Stimulated activated CD8-positive, alpha-beta memory T cell treated with anti-CD3 and anti-CD28 coated beads, Interleukin-15, amount 100 ng/mL, for 1 hour (primary cell): Measurements from ENCODE around the gene LAMA5.

ENCODE experiments used
- DNase-seq: peaks from one replicate; pipeline ENCODE4 v3.0.0-alpha.2; 2020; ENCODE audit warnings: low read depth

The LAMA5 gene

DNA sequence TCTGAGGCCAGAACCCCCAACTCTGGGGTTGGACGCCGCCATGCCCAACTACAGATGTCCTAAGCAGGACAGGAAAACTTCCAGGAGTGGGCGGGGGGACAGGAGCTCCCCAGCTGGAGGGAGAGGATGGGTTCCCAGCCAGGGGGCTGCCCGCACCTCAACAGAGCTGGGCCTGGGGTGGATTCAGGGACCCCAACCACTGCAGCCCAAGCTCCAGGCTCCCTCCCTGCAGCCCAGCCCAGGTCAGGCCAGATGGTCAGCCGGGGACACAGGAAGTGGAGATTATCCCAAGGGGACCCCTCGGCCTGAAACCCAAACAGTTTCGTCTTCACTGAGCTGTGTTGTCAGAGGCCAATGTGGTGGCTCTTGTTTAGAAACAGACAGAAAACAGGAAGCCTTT lies 9.4 kb downstream of the LAMA5 start:
- DNase-seq, result no peak

DNA sequence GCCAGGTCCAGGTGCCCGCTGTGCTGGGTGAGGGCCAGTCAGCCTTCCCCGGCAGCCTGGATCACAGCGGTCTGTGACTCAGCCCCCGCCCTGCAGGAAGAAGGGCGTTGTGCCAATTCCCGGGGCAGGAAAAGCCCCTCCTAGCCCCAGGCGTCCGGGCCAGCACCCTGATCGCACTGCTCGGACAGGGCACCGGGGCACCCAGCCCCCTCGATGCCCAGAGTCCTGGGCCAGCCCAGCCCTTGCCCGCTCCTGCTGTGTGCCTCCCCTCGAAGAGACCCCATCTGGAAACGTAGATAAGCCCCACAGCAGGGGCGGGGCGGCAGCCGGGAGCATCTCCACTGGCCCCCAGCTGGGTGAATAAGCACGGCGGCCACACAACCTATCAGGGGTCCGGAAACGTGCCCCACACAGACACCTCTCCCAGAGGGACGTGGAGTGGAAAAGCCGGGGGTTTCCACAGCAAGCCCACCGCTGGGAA lies 9.9 kb downstream of the LAMA5 start:
- no peak for DNase-seq

DNA sequence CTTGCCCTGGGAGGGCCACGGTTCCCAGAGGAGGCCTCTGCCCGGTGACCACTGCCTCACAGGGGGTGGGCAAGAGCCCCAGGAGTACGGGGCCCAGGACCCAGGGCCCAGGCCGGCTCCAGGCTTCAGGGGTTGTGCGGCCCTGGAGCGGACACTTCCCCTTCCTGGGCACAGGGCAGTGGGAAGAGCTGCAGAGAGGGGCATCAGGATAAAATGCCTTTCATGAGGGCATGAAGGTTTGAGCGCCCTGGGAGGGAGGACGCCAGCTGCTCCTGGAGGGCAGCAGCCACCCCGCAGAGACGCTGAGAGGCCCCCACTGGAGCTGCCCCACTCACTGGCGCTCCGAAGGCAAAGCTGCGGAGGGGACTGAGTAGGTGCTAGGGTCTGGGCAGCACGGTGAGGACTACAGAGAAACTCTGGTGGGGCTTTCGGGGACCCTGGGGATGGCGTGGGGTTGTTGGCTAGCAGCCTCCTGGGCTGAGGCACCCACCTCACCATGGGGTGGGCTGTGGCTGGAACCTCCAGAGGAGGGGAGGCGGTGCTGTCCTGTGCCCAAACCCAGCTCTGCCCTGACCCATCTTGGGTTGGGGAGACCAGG lies 10.4 kb downstream of the LAMA5 start:
- DNase-seq, result no peak

DNA sequence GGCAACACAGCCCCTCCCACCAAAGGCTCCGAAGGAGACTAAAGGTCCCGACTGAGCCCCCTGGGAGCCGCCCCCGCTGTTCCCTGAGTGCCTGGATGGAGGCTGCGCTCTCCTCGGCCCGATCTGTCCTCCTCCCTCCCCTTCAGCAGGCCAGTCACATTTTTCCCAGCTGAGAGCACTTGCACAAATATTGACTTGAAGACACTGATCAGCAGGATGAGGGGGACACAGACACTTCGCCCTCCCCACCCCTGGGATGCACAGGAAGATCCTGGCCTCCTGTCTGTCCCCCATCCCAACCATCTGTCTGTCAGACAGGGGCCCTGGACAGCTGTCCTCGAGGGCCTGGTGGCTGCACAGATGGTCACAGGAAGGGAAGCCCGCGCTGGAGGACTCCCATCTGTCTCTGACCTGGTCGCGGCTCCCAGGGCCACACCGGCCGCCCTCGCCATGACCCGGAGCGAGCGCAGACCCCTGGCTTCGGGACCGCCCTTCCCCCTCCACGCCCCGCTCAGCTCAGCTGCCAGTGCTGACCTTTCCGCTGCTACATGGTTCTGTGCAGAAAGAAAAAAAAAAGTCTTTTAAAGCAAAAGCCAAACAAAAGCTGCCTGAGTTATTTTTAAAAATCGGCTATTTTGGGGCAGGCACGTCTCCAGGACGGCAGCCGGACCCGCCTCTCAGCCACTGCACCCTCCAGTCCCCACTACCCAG lies 11.1 kb downstream of the LAMA5 start:
- DNase-seq, result no peak

DNA sequence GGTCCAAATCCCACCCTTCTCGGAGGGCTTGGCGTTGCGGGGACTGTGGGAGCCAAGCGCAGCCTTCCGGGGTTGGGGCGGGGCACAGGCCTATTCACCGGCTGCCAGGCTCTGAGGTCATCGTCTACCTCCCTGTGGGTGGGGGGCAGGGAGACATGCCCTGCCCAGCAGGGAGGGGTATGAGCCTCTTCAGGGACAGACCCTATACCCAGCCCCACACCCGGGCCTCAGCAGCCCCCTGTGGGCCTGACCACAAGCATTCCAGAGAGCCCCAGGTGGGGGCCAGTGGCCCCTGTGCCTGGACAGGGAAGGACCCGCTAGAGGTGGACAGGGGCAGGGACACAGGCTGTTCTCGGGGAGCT lies 11.6 kb downstream of the LAMA5 start:
- DNase-seq, result no peak

DNA sequence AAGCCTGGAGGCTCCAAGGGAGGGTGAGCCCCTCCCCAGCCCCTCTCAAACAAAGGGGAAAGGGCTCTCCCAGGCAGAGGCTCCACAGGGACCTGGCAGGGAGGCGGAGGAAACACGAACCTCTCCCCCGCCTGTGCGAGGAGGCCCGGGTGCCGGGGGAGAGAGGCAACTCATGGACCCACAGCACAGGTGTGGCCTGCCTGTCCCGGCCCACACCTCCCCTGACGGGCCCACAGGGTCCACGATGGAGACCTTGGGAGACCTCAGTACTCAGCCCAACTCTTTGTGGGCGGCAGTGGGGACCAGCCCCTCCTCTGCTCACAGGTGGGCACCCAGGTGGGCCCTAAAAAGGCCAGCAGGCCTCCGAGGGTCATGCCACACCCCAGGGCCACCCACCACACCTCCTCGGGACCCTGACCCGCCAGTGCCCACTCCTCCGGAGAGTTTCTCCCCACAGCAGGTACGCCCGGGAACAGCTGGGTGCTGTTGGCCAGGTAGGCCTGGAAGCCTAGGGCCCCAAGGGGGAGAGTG lies 12.2 kb downstream of the LAMA5 start:
- DNase-seq, result no peak

DNA sequence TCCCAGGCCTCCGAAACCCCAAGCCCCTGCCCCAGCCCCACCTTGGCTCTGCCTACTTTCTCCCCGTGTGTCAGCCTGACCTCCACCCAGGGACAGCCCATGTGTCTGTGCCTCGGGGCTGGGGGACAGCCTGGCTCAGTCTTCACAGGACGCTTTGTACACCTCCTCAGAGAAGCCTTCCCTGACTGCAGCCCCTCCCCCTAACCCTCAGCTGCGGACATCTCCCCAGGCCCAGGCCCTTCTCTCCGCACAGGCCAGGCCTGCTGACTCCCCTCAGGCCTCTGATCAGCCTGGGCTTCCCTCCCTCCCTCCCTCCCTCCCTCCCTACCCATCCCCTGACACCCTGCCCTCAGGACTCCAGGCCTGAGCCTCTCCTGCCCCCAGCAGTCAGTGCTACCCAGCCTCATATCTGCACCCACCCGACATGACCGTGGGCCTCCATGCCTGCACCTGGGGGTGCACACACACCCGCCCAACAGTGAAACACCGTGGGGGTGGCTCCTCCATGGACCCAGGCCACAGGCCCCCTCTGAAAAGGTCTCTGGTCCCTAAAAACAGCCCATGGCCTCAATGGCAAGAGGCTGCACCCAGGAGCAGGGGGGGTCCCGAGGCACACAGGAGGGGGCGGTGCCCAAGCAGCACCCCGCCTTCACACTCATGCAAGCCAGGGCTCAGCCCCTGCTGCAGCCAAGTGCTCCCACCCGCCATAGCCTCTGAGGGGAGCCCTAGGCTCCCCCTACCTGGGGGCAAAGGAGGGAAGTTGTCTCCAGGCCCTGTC lies 12.9 kb downstream of the LAMA5 start:
- DNase-seq, result no peak

DNA sequence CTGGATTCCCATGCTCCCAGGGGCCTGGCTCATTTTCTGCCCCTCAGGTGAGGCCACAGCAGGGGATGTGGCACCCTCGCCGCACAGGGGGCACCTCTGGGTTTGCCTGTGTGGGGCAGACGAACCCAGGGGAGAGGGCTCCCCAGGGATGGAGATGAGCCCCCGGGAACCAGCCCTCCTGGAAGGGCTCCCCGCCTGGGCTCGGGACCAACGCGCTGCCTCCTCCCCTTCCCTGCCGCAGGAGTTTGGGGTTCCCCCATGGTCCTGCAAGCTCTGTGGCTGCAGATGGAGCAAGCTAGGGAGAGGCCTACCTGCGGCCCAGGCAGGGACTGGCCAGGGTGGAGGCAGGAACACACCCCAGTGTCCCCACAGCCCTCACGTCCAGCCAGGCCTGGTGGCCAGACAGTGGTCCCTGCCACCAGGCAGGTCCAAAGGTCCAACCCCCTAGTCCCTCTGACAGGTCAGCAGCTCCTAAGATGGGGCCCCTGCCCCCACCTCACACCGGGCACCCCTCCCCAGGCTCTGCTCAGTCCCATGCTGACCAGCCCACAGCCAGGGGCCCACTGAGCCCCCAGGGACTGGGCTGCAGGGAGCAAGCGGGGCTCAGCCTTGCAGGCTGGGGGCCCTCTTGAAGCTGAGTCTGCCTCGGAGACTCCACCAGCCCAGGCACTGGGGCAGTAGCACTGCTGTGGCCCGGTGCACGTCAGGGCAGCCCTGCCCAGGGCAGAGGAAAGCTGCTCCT lies 13.7 kb downstream of the LAMA5 start:
- no peak for DNase-seq

DNA sequence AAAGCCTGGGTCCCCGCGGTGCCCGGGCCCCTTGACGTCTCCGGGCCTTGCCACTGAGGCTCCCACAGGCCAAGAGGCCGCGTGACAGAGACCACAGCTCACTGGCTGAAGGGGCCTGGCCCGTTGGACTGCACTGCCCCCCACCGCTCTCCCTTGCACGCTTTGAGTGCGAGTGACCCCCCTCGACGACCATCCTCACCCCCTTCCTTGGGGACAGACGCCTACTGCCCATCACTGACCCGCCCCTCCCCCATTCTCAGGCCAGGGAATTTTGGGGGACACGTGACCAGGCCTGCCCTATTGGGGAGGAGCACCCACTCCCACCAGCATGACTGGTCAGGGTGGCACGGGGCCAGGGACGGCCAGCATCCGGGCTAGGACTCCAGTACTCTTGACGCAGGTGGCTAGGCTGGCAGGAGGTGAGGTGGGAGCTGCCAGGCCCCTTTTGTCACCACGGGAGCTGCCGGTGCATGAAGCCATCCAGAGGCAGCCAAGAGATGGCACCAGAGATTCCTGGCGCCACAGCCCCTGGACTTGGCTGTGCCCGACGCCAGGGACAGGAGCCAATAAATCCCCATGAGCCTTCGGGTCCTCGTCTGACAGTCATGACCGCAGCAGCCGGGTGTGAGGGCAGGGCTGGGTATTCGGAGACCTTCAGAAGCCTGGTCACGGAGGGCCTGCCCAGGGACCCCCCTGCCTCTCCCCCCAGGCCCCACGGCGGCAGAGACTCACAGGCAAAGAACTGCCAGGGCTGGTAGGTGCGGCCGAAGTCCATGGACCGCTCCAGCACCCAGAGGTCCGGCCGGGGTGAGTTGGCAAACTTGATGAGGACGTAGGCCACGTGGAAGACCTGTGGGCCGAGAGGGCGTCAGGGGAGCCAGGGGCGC lies 14.5 kb downstream of the LAMA5 start:
- no peak for DNase-seq

DNA sequence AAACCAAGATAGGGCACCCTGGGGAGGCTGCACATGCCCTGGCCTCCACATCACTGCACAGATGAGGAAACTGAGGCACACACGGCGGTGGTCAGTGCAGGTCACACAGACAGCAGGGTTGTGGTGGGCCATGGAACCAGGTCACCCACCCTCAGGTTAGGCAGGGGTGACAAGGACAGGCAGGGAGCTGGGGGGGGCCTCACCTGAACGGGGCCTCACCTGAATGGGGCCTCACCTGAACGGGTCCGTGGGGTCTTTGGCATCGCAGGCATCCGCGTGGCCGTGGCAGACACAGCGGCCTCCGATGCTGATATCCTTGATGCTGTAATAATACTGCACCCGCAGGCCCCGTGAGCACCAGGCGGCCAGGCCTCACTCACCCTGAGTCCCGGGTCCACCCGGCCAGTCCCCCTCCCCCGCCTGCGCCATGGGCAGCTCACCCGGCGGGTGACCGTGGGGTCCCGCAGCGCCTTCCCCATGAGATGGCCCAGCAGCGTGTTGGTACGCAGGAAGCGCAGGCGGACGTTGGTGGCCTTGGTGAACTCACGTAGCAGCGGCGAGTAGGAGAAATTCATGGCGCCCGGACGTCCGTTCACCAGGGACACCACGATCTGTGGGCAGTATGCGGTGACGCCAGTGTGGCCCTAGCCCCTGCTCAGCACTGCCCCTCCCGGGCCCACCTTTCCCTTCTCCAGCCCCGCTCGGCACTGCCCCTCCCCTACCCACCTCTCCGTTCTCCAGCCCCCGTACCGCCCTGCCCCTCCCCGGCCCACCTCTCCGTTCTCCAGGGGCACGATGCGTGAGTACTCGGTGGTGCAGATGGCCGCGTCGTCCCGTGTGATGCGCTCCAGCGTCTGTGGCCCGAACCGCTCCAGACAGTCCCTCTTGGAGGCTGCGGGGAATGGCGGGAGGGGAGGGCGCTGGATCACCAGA lies 15.4 kb downstream of the LAMA5 start:
- DNase-seq, result no peak

DNA sequence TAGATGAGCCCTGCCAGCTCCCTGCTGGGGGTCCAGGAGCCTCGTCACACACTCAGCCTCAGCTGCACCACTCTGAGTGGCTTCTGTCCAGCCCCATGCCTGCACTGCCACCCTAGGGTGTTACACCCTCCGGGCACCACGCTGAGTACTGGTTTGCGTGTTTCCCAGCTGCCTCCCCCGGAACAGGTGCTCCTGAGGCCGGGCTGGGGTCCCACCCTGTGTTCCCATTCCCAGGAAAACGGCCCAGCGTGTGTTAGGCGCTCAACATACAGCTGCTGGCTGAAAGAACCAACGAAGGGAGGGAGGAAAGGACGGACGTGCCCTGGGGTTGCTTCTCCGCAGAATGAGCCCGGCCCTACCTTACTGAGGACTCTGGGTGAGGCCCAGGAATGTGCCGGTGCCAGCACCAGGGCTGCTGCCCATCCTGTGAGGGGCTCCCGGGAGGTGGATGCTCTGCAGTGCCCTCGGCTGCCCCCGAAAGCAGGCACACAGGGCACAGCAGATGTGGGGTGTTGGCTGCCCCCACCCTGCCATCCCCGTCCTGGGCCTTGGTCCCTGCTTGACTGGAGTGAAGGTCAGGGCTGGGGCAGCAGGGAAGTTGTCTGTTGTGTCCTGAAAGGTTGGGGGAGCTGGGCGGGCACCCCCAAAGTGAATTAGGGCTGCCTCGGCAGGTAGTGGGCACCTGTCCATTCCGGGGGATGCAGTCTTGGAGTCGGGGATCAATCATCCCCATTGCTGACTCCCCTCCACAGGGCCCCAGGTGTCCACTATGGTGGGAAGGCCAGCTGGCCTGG lies 16.3 kb downstream of the LAMA5 start:
- DNase-seq, result no peak

DNA sequence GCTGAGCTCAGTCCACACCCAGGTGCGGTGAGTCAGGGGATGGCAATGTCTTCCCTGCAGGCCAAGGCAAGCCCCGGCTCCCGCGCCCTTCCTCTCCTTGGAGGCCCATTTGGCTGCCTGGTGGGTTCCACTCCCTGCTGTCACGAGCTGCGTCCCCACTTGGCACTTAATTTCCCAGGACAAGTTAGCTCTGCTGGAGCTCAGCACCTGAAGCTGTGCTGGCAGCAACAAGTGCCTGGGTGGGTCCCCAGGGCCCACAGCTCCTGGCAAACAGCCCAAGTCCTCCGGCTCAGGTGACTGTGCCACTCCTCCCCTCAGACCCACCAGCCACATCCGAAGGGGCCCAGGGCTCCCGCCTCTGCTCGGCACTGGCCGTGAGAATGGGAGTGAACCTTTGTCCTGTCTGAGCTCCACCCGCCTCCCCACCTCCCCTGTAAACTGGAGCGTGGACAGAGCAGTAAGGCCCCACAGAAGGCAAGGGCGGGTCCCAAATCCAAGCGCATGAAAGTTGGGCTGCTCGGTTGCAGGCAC lies 16.9 kb downstream of the LAMA5 start:
- DNase-seq, result no peak

DNA sequence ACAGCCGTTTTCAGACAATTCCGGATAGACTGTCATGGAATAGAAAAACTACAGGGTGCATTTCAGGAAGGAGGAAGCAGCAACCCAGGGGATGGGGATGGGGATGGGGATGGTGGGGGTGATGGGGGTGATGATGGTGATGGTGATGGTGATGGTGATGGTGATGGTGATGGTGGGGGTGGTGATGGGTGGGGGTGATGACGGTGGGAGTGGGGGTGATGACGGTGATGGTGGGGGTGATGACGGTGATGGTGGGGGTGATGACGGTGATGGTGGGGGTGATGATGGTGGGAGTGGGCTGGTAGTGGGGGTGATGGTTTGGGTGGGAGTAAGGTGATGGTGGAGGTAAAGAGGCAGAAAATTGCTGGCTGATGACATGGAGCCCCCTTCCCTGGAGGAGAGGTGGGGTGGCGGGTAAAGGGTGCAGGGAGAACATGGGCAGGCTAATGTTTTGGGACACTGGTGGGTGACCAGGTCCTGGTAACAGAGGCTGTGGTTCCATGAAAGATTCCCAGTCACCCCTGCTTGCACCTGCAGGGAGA lies 17.5 kb downstream of the LAMA5 start:
- DNase-seq, result no peak

DNA sequence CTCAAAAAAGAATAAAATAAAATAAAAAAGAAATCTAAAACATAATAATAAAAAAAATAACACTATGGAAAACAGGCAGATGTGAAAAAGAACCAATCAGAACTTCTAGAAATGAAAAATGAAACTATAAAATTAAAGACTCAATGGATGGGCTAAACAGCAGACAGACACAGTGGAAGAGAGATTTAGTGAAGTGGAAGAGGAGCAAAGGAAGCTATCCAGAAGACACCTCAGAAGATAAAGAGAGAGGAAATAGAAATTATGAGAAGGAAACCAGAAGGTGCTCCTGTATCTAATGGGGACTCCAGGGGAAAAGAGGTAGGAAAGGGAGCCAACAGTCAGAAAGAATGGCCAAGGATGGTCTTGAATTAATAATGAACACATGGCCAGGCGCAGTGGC lies 18.5 kb downstream of the LAMA5 start:
- DNase-seq, result no peak

DNA sequence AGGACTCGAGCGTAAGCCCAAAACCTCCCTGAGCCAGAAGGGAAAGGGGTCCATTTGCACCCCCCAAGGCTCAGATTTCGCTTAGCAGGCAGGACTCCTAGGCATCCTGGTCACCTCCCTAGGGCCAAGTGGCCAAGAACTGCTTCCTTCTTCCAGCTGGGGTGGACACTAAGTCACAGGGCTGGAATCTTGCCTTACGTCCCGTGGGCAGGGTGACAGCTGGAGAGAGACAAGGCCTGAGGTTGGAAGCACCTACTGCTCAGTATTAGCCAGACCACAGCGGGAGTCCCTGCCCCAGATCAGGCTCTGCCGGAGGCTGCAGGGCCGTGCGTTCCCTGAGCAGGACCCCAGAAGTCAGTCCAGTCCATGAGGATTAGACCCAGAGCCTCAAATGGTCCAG lies 19.7 kb downstream of the LAMA5 start:
- no peak for DNase-seq

DNA sequence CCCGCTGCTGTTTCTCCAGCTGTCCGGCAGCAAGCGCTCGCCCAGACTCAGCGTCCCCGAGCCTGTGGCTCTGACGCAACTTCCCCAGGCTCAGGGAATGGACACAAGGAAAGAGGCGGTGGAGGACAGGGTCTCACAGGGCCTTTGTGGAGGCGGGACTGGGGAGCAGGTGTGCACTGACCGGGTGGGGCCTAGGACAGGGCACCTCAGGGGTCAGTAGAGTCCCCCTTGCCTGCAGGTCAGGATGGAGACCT lies 20.0 kb downstream of the LAMA5 start:
- DNase-seq, result no peak

DNA sequence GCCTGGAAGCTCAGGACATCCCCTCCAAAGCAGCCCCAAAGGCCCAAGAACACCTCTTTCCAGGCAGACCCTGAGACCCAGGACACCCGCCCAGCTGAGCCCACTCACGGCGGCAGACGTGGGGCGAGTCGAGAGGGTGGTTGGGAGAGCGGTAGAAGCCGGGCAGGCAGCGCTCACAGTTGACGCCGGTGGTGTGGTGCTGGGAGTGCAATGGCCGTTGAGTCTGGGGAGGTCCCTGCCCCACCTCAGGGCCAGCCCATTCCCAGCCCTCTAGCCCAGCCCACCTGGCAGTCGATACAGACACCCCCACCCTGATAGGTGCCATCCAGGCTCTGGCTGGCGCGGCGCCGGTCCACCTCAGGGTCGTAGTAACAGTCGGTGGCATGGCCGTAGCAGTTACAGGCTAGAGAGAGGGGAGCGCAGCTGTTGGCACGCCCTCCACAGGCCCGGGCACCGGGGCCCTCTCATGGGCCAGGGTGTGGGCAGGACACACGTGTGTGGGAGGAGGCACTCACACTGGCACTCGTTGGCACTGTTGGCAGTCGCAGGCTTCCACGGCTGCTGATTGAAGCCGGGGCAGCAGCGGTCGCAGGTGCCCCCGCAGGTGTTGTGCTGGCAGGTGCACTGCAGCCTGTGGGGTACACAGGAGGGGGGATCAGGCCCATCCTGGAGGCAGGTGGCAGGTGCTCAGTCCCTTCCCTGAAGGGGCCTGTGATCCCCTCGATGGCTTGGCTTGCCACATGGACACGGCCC lies 20.5 kb downstream of the LAMA5 start:
- no peak for DNase-seq

DNA sequence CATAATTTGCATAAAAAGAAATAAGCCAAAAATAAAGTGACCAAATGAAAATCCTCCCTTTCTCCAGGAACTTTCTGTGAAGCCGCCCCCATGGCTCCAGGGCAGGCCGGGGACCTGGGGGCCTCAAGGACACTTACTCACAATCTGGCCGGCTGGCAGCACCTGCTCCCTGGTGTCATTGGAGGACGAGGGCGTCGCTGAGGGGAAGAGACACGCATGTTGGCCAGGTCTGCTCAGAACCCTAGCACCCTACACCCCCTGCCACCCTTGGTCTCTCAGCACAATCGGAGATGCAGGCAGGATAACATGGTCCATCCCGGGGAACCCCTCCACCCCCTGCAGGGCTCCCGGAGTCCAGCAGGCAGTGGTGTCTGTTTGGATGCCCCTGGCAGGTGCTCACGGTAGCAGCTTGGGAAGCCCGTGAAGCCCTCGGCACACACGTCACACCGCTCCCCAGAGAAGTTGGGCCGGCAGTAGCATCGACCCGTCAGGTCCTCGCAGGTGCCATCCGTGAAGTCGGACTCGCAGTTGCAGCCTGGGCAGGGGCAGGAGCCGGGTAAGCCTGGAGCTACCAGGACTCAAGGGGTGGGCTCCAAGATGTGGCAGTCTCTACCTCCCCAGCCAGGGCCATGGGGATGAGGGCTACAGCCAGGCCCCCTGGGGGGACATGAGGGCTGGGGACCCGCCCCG lies 21.3 kb downstream of the LAMA5 start:
- no peak for DNase-seq
